HG02763 (cell line): ENCODE measurements around the gene SYNCRIP.
A peak's percentile ranks its signal among the peaks of the same experiment; 100 is the strongest.
"Not testable (repeated sequence)": the region's sequence is repeated elsewhere in the genome, so short reads cannot be mapped to it uniquely, and the experiment has no call there.

Source experiments
- ATAC-seq: cut with Tn5 transposase; IDR thresholded peaks from one replicate; pipeline ENCODE4 v1.9.1; 2021; ENCODE audit warnings: mild to moderate bottlenecking, moderate library complexity; ENCODE audit not compliant: unreplicated experiment

The SYNCRIP gene

DNA sequence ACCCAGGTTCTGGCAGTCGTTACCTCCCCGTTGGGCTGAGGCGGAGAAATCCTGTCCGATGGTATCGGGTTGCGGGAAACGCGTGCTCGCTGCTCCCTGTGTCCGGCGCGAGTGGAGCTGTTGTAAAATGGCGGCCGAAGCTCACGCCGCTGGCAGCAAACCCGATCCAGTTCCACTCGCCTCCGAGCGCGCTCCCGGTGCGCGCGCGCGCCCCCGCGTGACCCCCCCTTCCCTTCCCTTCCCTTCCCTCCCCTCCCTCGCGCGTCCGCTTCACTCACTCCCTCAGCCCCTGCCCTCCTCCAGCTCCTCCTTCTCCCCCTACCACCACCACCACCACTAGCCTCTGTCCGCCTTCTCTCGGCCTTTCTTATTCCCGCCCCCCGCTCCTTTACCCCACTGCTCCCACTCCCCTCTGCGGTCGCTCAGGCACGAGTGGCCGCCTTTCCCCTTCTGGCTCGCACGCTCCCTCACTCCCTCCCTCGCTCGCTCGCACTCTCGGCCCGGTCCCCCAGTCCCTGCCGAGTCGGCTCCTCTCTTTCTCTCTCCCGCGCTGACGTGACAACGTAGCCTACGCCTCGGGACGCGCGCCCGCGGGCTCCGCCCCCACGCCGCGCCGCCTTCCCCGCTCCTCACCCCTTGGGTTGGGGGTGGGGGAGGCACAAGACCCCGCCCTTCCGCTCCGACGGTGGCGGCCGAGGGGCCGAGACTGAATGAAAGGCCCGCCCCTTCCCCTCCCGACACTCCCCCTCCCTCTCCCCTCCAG is at the start of gene SYNCRIP:
Gene SYNCRIP, minus strand, starts transcription at position 113 of the 763 bp plus-strand sequence. CDS start 1,447 bp downstream, outside the sequence.
- peak; percentile 74 for ATAC-seq

DNA sequence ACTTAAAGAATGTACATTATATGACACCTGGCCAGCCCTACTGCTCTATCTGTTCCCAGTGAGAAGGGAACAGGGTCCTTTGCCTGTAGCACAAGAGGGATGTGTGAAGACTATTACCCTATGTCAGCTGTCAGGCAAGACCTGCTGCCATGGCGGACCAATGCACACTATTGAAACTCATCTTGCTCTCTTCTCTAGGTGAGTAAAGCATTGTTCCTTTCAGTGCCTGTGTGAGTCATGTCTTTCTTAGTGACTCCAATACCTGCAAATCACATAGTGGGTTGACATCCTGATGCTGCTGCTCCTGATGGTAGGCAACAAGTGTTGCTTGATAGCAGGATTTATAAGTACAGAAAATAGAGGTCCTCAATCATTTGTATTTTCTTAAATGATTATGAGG is 48.8 kb upstream of the SYNCRIP start:
- no peak for ATAC-seq

DNA sequence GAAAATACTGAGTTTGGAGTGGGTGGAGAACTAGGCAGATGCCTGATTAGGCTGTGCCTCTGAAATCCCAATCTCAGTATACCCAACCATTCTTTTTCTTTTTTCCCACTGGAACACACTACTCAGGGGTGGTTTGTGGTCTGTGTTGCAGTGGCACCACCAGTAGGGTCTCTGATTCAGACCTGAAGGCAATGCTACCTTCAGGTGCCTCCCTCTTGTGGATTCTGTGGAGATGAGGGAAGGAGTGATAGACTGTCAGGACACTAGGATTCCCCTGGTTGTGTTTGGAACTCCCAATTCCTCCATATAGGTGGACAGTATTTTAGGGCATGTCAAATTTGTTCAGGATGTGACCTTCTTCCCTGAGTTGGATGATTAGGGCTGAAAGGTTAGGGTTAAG is 47.4 kb upstream of the SYNCRIP start:
- no peak for ATAC-seq

DNA sequence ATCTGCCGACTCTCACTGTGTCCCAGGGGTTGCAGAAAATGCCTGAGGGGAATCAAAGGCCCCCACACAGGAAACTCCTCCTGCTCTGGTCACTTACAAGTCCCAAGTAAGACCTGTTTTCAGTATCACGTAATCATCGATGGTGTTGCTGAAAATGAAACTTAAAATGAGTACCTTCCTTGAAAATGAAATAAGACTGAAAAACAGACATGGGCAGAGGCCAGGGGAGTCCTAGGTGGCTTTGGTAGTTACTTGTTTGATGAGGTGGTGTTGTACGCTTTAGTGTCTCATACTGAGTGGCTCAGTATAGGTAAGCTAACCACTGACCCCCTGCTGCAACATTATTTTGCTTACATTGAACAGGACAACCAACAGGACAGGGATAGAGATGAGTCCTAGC is 43.0 kb upstream of the SYNCRIP start:
- peak; percentile 91 for ATAC-seq

DNA sequence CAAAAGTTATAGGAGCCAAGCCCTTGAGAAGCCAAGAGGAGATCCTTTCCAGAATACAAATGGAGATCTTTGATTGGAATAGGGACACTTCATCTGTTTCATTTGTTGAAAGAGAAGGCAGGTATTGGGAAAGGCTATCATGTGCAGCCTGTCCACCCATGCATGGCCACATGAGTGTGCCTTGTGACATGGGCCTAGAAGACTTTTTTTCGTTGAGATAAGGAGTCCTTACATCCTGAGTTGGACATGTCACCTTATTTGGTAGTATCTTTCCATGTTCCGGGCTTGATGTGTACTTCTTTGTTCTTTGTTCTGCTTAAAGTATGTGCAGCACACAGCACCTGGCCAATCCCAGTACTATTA is 42.1 kb upstream of the SYNCRIP start:
- ATAC-seq = no peak

DNA sequence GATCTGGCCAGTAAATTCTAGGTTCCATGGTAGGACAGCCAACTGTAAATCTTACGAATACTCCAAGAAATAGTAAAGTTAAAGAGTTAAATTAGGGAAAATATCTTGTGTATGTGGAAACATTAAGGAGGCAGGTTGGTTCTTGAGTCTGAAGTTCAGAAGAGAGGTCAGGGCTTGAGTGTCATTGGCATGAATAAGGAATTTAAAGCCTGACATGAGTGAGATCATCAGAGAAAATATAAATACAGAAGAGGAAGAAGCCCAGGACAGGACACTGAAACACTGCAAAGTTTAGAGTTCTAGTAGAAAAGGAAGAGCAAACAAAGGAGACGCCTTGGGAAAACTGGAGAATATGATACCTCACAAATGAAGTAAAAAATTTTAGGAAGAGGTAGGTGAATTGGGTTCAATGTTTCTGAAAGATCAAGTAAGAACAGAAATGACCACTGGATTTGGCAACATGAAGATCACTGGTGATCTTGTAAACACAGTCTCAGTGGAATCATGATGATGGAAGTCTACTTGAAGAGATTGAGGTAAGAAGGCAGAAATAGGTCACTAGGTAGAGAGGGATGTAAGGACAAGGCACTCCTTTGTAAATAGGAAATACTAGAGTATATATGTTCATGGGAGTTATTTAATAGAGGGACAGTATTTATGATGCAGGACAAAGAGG is 41.6 kb upstream of the SYNCRIP start:
- ATAC-seq = no peak

DNA sequence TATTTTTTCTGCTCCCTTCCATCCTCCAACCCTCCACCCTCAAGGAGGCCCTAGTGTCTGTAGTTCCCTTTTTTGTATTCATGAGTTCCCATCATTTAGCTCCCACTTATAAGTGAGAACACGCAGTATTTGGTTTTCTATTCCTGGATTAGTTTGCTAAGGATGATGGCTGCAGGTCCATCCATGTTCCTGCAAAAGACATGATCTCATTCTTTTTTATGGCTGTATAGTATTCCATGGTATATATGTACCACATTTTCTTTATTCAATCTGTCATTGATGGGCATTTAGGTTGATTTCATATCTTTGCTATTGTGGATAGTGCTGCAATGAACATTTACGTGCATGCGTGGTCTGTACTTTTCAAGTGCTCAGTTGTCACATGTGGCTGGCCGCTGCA is 39.2 kb upstream of the SYNCRIP start:
- not testable (repeated sequence) for ATAC-seq

DNA sequence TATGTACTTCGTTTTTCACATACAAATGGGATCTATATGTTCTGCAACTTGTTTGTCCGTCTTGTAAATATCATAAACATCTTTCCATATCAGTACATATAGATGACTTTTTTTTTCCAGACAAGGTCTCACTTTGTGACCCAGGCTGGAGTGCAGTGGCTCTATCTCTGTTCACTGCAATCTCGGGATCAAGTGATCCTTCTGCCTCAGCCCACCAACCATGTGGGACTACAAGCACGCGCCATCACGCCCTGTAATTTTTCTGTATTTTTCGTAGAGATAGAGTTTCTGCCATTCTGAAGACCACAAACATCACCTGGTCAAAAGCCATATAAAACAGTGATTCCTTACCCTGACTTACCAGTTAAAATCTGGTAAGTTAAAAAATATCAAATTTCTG is 37.7 kb upstream of the SYNCRIP start:
- ATAC-seq = no peak

DNA sequence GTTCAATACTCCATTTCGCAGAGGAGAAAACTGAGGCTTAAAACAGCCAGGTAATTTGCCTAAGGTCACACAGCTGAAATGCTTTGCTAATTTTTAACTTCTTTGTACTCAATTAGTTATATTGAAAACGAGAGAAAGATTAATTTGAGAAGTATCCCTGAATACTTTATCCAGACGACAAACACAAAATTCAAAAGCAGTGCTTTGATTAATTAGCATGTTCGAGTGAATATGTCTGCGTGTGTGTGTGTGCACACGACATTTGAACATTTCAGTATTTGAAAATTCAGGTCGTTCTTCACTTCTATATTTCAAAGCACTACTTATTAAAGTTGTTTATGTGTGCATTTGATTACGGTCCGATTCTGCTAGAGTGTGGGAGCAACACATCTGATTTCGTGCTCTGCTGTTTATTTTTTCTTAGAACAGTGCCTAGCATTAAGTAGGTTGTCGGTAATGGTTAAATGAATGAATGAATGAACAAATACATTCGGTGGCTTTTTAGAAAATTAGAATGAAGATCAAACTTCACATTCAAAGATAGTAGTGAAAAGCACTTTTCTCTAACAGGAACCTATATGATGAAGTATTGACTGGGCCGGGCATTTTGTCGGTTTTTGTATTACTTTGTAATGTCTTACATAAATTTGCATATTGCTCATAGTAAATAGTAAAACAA is 36.9 kb upstream of the SYNCRIP start:
- ATAC-seq = no peak

DNA sequence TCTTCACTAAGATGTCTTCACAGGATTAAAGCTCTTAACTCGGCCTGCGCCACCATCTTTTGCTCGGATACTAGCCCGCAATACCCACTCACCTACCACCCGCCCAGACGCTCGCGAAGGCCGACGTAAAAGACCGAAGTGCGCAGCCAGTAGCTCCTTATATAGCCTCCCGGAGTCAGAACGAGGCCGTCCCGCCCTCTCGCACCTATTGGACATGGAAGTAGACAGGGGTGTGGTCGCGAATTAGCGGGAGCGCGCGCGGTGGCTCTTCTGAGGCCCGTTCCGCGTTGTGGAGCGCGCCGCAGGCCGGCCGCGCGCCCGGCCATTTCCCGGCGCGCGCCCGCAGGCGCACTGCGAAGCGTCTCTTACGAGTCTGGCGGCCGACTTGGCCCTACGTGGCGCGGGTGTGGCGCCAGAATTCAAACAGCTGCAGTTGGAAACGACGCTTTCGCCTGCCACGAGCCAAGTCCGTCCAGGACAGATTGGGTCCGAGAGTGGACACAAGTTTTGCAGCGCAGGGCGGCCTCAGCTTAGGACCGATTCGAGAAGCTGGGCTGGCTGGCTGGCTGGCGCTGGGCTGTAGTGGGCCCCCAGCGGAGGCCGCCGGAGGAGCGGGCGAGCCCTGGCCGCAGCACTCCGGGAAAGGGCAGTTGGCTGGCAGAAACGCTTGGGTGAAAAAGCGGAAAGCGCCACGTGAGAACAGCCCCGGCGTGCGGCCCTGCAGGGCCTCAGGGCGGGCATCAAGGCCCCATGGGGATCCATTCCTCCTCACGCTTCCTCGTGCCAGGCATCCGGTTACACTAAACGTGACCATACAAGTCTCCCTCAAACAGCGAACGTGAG is 36.1 kb upstream of the SYNCRIP start:
- ATAC-seq = peak; percentile 84

DNA sequence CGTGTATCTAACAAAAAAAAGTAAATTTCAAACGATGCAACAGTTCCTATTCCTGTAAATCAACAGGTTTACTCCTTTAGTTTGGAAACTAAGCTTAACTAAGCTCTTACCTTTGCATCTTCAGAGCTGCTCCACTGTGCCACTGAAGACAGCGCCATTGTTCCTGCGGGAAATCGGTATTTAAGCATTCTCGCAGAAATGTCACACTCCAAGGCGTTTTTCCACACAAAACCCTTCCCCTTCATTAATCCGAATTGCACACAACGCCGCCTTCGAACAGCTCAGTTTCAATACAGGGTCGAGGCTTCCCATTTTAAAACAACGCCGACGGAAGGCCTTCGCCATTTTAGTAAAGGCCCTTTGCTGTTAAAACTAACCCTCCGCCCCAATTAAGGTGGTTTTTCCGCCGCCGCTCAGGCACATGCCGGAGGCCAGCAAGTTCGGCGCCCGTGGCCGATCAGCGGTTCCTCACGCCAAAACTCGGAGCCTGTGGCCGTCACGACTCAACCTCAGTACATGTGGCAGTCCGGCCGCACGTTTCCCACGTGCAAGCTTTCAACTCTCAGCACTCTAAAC is 35.4 kb upstream of the SYNCRIP start:
- ATAC-seq = no peak

DNA sequence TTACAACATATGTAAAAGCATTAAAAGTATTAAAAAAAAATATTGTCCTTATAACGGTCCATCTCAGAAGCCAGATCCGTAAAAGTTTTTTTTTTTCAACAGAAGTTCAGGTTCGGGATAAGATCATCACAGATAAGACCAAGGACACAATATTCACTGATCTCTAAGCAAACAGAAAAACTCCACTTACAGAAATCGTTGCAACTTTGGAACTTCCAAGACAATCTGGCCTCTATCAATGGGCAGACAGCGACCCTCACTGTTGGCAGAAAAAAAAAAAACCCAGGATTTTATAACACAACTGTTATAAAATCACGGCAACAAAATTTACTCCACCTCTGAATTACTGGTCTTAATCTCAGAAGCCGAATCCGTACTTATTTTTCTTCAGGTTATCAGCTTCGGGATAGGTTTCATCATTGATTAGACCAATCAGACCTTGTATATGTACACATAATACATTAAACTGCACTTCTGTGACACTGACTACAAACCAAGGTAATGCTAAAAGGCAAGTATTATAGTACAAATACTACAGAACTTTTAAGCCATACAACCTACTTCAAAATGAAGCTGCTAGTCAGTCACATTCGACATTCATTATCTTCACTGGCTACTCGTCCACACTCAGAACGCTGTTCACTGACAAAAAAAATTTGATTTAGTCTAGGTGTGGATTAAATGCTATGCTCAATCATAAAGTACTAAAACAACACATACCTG is 34.7 kb upstream of the SYNCRIP start:
- ATAC-seq = no peak

DNA sequence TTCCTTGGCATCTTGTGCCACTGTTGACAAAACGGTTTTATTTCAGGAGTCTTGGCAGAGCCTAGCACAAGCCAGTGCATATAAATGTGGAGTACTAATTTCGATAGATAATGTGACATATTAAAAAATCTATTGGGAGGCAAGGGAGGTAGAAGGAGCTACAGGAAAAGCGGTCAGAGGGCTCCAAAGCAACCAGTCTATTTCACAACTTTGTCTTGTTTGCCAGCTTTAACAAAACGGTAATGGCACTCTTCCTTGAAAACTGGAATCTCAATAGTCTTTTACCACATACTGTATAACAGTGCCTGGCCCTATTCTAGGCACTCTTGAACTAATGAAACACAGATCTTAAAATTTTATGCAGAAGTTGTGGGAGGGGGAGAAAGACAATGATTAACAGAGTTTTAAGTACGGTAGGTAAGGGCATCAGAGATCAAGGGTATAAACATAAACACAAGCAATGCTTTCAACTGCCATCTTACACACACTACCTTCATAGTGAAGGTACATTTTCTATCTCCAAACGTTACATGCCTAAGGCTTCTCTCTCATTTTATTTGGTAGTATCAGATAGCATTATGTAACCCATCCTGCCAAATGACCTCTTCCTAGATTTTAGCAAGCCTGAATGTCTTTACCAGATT is 33.5 kb upstream of the SYNCRIP start:
- ATAC-seq = no peak

DNA sequence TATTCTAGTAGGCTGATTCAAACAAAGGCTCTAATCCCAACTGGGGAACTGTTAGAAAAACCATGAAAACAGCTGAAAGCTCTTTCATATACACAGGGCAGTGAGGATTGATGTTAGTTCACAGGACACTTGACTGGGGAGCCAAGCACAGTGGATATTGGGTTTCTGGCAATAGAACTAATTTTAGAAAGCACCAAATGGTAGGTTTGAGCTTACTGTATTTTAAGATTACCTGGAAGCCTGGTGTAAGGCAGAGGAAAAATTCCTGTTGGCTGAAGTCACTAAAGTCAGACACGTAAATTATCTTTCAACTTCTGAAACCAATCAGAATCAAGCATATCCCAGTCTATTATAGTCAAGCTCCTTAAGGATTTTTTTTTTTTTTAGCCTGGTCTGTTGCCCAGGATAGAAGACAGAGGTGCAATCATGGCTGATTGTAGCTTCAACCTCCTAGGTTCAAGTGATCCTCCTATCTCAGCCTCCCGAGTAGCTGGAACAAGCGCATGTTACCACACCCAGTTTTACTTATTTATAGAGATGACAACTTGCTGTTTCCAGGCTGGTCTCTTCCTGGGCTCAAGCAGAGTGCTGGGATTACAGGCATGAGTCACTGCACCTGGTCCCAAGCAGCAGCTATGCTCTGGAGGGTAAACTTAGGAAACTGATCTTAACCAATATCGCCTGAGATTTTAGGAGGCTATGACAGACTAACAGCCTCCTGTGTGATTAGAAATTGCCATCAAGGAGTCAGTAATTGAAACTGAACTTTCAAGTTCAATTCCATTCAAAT is 32.5 kb upstream of the SYNCRIP start:
- ATAC-seq = no peak

DNA sequence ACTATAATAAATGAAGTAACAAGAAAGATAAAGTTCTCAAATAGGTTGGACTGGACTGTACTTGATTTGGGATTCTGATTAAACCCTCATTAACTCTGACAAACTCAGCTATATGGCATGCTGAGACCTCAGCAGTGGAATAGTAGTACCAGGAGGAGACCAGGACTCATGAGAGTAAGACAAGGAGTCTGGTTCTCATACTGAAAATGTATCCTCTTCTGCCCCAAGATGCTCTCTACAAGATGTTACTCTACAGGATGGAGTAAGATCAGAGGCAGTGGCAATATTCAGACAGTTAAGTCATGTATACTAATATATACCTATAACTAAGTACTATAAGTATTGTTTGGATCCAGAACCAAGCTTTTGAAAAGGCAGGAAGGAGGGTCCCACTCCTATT is 31.9 kb upstream of the SYNCRIP start:
- ATAC-seq = no peak

DNA sequence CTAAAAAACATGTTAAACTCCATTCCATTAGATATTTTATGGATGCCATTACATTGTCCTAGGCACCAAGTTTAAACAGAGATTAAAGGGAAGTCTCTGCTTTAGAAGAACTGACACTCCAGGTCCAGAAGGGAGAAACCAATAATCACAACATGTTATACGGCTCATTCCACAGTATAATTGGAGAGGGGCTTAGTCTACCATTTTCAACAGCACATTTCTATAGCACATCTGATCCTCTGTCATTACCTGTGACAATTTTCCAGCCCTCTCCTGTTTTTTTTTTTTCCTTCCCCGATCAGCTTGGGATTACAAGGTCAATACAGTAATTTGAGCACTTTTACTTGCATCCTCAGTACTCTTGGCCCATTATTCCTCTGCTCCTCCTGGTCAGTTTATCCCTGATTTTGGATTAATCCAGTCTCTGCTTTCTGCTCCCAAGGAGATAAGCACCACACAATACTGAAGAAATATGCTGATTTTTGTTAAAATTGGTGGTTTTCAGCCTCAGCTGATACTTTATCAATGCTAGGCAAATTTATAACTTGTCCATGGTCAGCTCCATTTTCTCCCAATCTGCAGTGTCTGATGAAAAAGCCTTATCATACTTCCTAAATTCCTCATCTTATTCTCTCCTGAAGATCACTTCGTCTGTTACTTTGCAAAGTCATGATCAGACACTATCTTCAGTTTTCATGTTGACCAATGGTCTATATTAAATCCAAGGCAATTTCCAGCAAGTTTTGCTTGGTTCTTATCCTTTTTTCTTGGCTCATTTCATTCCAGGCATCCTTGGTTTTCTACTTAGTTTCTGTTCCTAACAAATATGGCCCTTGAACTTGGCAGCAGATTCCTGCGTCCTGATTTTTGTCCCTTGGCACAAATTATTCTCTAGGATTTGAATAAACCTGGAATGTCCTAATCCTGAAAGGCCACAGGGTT is 30.8 kb upstream of the SYNCRIP start:
- no peak for ATAC-seq

DNA sequence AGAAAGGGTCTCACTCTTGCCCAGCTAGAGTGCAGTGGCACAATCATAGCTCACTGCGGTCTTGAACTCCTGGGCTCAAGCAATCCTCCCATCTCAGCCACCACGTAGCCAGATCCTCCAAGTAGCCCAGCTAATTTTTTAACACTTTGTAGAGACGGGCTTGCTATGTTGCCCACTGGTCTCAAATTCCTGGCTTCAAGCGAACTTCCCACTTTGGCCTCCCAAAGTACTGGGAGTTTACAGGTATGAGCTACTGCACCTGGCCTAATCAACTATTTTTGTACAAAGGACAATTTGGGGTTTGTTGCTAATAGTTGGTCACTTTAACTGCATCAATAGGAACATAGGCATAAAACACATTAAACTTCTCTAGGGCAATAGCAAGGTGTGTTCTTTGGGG is 29.9 kb upstream of the SYNCRIP start:
- ATAC-seq = no peak

DNA sequence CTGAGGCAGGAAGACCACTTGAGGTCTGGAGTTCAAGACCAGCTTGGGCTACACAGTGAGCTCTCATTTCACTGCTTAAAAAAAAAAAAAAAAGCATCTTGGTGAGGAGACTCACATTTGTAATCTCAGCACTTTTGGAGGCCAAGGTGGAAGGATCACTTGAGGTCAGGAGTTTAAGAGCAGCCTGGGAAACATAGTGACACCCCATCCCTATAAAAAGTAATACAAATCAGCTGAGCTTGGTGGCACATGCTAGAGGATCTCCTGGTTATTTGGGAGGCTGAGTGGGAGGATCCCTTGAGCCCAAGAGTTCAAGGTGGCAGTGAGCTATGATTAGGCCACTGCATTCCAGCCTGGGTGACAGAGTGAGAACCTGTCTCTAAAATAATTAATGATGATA is 29.4 kb upstream of the SYNCRIP start:
- ATAC-seq = no peak
